Stimulated activated CD4-positive, alpha-beta T cell treated with anti-CD3 and anti-CD28 coated beads, Interleukin-2, amount 100 ng/mL, for 48 hours (primary cell): ENCODE data around the gene BRD4.

Experiments
- DNase-seq, 2 donors: peaks; one replicate each; pipeline ENCODE4 v3.0.0-alpha.2; 2020

The BRD4 gene

DNA sequence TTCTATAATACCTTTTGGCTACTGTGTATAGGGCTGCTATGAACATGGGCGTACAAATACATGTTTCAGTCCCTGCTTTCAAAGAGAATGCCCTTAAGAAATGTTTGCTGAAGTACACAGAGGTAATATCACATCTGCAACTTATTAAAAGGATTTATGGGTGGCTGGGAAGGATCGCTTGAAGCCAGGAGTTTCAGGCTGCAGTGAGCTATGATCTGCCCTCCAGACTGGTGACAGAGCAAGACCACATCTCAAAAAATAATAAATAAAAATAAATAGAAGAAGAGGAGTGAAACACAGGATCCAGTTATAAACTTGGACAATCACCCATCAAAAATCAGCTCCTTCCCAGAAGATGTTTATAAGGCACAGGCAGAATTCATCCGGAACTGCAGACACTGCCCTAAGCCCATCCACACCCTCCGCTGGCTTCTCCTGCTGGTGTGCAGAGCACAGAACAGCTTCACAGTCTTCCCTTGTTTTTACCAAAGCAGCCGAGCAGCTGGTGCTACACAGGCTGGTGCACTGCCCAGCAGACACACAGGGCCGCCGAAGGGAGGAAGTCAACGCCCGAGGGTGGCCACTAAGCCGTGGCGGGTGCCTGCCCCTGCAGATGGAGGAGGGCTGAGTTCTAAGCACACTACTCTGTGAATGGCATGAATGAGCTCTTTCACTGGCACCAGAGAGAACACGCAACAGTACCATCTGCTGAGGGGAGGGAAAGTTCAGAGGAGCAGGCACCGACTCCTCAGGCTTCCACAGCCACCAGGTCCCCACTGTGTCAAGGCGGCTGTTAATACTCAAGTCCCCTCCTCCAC is 44.0 kb downstream of the BRD4 start:
- DNase-seq, result no peak

DNA sequence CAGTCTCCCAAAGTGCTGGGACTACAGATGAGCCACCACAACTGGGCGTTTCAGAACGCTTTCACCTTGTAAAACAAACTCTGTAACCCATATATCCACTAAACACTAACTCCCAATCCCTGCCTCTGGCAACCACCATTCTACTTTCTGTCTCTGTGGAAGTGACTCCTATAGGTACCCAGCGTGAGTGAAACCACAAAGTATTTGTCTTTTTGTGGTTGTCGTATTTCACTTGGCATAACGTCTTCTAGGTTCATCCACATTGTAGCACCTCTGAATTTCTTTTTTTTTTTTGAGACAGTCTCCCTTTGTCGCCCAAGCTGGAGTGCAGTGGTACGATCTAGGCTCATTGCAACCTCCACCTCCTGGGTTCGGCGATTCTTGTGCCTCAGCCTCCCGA is 44.8 kb downstream of the BRD4 start:
- no peak for DNase-seq

DNA sequence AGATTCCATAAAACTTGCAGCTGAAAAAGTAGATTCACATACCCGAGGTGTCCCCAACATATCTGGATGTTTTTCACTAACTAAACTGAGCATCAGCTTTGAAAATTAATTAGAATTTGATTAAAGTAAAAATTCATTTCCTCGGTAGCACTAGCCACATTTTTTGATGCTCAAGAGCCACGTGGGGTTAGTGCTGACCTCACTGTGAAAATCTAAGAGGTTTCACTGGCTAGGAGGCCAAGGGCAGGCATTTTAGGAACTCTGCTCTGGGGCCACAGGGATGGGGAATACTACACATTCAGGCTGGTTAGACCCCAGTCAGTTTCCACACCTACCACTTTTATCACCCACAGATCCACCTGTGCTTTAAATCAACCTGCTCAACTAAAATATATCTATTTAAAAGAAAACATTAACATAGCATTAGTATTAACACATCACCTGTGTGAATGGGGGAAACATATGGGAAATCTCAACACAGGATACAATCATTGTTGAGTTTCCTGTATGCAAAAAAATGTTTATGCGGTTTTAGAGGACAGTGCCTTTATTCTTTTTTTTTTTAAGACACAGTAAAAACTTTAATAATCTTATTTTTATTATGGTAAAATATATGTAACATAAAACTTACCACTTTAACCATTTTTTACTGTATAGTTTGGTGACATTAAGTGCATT is 45.5 kb downstream of the BRD4 start:
- DNase-seq, result no peak

DNA sequence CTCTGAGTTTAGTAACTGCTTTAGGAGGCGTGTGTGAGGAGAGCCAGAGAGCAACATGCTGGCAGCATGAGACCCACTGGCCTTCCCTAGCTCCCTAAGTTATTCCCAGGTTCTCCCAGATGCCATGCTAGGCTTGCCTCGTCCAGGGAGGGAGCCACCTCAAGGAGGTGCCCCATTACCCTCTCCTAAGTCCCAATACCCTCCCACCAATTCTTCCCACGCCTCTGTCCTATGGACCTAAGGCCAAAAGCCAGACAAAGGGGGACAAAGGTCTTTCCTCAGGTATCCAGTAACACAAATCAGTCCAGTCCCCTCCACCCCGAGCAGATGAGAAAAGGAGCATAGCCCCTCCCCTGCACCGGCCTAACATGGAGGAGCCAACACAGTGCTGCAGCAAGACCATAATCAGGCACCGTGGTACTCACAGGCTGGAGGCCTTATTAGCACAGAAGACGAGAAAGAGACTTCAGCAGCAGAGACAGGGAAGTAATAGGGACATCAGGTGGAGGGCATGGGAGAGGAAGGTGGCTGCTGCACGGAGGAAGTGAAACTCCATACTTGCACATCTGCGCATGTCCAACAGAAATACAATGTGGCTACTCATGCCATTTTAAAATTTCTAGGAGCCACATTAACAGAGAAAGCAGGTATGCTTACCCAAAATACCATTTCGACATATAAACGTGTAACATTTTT is 46.3 kb downstream of the BRD4 start:
- DNase-seq, result no peak

DNA sequence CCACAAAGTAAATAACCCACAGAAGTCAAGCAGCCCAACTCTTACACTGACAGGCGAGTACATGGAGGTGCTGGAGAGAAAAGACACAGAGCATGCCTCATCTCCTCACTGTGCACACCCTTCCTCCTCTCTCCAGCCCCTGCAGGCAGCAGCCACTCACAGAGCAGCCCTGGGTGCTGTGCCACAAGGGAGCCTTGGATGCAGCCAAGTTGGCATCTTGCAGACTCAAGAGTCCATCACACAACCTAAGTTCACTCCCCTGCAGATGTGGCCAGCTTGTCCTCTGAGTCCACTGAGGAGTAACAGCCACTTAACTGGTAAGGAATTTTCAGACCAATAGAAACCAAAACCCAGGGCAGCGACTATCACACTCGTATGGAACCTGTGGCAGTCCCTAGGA is 47.4 kb downstream of the BRD4 start:
- no peak for DNase-seq

DNA sequence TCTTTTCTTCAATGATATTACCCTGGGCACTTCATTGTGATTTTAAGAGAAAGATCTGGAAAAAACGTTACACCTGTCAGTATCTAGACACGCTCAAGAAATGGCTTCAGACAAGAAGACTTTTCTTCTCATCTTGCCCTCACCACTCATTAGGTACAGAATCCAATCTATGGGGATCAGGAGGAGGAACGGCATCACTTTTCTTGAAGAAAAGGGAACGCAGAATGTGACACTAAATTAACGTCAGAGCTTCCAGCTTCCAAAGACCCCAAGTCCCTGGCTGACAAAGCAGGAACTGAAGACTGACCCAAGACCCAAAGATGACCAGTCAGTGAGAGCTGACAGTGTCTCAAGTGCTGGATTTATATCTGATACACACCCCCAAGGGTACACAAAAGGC is 48.2 kb downstream of the BRD4 start:
- DNase-seq, result no peak

DNA sequence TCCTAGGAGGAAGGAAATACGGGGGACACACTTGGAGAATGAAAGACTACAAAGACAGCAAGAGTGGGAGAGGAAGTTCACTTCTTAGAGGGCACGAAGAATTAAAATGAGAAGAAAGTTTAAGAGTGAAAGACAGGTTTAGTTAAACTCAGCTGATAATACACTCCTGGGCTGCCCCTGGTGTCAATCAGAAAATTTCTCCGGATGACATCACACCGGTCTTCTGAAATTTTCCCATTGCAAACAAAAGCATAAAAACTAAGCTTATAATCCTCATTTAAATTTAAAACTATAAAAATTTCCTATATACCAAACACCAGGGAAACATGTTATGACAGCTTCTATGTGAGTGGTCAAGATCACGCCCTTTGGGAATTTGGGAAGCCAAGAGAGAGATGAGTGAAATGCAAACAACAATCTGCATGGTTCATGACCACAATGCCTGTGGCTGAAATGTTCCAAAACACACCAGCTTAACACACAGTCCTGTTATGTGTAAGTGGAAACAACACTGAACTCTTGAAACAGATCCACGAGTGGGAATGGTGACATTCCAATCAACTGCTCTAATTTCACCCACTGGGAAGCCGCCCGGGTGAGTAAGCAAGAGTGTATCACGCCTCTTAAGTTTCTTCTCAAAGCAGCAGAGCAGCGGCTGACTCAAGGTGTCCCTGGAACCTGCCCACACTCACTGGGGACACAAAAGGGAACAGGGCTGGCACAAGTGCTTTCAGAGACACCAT is 49.0 kb downstream of the BRD4 start:
- DNase-seq, result peak in 1 of 2 donors; percentile 38

DNA sequence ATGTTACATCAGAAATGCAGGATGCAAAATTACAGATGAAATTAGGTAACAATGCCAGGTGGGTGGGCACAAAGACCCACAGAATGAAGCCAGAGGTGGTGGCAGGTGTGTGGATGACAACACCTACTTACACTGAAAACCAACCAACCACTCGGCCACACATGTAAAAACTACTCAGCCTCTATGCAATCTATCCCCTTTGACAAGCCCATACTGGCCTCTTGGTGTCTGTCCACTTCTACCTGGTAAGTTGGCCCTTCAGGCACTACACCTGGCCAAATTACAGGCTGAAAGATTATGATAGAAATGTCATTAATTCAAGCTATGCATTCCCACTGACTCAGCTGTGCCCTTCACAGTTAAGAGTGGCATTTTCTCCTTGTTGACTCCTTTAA is 50.0 kb downstream of the BRD4 start:
- DNase-seq, result no peak

DNA sequence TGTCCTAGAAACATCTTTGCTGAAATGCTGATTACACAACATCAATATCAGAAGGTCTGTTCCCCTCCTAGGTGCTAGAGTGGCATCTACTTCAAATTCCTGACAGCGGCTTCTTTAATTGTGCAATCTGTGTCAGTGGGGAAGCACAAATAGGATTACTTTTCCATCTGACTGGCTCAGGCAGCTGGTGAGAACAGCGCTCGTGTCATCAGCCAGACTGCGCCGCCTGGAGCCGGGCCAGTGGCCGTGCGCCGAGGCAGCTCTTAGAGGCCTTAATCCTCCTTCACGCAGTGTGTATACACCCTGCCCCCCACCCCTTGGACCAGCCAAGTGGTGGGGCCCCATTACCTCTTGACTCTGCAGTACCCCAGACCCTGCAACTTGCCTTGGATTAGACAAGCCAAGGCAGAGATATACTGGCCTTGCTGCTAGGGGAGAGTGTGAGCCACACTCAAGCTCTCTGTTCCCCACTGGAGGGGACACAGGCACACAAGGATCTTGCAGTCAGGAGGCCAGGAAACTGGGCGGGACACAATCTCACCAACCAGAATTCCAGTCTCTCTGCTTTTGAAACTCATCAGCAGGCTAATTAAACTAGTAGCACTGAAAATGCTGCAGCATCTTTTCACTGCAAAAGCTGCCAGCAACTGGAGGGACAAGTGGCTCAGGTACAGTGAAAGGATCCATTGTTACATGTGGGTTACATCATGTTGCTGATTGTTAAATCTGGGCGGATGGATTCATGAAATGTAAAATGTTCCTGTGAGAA is 51.2 kb downstream of the BRD4 start:
- no peak for DNase-seq

DNA sequence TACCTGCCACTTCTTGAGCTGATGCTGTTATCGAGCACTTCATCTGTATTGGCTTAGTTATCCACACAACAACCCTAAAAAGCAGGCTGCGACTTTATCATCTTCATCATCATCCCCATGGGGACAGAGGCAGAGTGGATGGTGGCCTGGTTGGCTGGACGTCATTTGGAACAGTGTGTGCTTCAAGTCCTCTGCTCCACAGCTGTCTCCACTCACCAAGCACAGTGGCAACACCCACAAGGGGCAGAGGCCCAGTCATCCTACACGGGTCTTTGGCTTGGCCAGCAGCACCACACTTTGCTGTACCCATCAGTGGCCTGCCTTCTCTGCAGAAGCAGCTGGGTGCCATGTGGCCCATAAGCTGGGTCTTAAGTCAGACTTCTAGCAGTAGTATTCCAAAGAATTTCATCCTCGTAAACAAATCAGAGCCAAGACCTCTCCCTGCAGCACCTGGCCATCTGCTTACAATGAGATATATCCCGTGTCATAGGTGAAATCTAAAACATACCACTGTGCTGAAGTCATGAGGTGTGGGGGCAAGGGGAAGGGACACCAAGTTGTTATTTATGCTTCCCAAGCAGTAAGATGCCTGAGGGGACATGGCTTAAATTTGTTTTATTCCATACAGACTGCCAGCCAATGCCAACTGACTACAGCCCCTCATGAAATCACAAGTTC is 52.2 kb downstream of the BRD4 start:
- DNase-seq, result no peak

DNA sequence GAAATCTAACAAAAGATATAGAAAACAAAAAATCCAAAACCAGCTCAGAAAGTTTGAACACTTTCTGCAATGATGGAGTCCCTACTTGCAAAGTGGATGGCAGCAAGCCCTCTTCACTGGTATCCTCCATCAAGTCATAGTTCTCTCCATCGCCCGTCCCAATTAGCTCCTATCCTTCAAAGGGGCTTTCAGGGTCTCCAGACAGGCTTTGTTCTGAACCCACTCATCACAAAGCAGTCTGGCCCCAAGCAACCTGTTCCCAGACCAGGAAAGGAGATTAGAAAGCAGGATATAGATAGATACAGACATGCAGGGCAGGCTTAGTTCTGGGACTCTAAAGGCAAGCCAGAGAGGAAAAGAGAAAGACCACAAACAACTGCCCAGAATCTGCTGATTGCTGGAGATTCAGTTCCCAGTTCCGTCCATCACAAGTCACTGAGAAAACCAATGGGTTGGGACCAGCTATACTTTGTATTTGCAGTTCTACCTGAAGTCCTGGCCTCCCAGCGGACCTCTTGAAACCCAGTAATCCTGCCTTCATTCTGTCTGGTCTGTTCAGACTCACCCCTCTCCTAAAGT is 52.9 kb downstream of the BRD4 start:
- DNase-seq, result no peak

DNA sequence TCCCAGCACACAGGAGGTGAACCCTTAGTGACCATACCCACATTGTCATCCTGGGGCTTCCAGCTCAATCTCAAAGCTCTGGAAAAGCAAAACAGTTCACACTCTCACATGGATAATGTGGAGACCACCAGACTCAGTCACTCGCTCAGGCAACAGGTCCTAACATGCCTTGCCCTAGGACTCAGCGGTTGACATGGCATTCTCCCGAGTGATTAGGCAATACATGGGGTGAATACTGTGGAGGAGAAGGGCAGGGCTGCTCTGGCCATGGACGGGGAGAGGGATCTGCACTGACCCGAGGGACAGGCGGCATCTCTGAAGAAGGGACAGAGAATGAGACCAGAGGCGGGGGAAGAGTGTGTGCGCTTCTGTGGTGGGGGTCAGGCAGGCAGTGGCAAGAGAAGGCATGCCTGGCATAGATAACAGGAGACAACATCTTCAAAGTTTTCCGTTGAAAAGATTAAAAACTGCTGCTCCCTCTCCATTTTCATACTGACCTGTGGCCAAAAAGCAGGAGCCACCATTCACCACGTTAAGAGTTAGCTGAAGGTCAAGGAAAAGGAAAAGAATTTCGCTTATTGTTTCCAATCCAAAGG is 55.6 kb downstream of the BRD4 start:
- no peak for DNase-seq

DNA sequence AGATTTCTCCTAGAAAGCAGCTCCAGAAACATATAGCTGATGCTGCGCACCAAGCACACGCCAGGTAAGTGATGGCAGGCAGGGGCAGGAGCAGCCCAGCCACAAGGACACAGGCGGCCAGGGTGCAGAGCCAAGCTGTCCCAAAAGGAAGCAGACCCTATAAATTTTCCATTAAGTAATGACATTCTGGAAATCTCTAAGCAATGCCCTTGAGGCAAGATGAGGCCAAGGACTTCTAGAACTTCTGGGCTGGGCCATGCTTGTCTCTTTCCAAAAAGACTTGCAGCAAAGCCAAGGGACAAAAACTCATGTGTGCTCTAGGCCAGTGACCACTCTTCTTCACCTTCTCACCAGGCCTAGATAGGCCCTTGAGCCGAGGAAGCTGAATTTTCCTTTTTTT is 57.9 kb downstream of the BRD4 start:
- no peak for DNase-seq

DNA sequence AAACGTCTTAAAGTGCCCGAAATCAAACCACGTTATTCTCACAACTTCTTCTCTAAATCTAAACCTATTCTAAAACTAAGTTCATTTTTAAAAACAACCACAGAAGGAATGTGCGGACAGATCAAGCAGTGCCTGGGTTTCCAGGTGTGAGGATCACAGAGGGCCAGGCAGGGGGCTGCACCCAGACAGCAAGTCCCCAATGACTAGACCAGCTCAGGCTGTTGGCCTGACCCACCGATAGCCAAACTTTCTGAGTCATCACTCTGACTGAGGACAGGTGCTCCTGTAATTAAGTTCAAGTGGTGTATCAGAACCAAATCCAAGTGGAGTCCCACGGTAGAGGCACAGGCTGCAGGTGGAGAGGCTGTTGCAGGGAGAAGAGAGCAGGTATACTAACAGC is 62.5 kb downstream of the BRD4 start:
- no peak for DNase-seq

DNA sequence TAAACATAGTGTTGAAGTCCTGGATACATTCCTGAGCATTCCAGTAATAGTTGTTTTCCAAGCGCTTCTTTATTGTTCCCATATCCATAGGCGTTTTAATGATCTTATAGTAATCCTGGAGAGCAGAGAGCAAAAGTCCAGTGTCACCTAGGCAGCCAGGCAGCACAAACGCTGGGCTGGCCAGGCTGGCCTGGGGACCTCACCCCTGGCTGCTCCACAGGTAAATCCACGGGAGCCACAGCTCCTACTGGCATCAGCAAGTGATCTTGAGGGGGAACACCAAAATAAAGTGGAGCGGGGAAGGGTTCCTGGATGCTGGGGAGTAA is 63.4 kb downstream of the BRD4 start:
- DNase-seq, result no peak

DNA sequence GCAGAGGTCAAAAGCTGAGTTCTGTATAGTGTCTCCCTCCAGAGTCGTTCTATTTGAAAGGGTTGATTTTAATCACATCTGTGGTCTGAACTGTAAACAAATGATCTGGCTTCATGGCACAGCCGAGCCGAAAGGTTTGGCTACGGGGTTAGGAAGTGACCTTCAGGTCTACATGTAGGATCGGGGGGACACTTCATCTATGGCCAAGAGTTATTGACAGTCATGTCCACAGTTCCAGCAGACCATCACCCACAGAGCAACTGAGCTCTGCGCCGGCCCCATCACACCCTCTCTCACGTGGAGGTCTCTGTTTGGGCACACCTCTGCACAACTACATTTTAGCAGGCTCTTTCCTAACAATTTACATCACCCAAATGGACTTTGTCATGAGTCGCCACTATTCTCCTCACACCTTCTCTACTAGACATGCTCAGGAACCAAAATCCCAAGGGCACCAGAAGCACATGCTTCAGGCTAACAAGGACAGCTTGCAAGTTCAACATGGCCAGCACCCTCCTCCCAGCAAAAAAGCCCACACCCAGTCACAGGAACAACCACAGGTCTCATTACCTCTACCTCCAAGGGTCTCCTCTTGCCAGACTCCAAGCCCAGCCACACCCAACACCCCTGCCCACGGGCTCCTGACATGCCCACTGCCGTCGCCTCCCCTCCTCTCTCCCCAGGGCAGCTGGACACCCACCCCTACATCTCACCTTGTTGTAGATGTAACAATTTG is 64.0 kb downstream of the BRD4 start:
- DNase-seq, result no peak

DNA sequence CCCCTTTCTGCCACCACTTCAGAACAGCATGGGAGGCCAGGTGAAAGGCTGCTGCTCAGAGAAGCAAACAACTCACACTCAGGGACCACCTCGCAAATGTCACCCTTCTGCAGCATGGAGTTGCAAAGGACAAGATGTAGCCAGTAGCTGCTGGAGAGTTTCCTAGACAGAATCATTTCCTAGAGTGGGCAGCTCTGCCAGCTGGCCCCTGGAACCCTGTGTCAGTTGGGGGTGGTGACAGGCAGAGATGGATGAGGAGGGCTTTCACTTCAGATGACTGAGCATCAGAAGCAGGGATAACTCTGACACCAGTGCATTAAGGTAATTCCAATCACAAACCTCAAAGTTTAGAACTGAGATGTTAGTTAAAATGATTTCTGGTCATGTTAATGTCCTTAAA is 65.7 kb downstream of the BRD4 start:
- no peak for DNase-seq

DNA sequence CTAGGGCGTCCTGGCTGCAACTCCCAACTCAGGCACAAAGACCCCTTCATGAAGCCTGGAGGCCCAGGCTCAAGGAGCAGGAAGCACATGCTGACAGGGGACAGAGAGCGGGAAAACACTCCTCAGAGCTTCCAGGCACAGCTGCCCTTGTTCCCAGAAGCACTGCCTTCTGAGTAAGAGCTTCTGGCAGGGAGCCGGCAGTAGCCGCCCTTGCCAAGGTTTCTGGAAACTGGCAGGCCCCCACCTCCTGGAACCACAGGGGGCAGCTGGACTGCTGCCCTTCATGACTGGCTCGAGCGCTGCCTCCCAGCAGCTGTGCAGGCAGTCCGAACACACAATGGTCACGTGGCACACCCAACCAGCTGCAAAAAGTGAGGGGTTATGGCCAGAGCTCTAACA is 66.5 kb downstream of the BRD4 start:
- no peak for DNase-seq

DNA sequence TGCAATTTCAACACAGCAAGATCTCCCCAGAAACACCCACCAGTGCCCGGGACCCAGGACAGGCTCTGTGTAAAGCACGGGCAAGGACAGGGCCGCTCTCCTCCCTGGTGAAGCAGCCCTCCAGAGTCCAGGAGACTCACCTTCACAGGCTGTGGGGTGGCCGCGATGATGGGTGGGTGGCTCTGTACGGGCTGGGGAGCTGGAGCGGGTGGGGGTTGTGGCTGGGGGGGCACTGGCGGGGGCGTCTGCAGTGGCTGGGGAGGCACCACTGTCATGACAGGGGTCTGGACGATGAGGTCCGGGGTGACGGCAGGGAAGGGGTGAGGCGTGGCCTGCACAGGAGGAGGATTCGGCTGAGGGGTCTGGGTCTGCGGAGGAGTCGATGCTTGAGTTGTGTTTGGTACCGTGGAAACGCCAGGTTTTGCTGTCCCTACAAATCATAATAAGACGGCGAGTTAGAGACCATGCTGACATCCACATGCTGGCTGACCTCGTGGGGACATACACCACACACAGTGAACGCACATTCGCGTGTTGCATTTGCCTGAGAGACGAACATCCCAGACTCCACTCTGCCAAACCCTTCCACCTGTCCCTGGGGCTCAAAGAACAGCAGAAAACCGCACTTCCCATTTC is 67.0 kb downstream of the BRD4 start:
- DNase-seq, result no peak

DNA sequence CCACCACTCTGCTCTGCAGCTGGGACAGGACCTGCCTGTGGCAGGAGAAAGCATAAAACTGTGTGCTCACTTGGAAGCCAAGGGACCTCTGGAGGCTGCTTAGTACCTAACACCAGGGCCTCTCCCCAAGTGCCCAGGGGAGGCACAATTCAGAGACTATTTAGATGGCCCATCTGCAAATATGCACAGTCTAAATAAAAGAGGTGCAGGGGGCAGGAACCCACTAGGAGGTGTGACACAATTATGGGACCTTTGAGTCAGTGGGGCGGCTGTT is 67.5 kb downstream of the BRD4 start:
- no peak for DNase-seq
